Activated naive CD4-positive, alpha-beta T cell (primary cell): ENCODE data around the gene ABTB2.

Experiments
- DNase-seq, 4 experiments: peaks; one replicate each; lab custom pipeline; 2025; lab: John Stamatoyannopoulos, UW

Gene ABTB2

DNA sequence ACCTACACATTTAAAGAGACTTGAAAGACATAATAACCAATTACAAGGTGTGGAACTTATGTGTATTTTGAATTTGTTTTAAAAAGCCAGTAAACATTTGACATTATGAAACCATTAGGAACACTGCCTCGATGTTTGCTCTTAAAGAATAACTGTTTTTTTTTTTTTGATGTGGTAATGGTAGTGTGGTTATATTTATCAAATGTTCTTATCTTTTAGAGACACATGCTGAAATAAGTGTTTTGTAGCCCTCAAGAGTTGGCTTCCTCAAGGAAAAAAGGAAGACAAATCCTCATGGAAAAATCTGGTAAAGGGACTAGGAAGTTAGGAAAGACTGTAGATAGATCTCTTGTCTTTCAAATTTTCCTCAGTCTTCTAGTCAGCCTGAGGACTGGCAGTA, 2.2 kb upstream of the ABTB2 start:
- DNase-seq, result no peak

DNA sequence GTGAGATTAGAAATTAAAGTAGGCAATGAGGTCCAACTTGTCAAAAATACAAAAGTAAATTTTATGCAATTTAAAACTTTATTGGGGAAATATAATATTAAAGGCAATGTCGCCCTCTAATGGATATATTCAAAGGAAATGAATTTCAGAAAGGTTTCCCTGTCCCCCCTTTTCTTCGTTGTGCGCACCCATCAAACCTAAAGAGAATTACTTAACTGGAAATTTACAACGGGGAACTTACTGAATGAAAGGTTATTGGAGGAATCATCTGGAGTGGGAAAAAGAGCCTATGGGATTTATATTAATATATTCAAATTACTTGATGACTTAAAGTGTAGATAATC, 1.7 kb upstream of the ABTB2 start:
- no peak for DNase-seq

DNA sequence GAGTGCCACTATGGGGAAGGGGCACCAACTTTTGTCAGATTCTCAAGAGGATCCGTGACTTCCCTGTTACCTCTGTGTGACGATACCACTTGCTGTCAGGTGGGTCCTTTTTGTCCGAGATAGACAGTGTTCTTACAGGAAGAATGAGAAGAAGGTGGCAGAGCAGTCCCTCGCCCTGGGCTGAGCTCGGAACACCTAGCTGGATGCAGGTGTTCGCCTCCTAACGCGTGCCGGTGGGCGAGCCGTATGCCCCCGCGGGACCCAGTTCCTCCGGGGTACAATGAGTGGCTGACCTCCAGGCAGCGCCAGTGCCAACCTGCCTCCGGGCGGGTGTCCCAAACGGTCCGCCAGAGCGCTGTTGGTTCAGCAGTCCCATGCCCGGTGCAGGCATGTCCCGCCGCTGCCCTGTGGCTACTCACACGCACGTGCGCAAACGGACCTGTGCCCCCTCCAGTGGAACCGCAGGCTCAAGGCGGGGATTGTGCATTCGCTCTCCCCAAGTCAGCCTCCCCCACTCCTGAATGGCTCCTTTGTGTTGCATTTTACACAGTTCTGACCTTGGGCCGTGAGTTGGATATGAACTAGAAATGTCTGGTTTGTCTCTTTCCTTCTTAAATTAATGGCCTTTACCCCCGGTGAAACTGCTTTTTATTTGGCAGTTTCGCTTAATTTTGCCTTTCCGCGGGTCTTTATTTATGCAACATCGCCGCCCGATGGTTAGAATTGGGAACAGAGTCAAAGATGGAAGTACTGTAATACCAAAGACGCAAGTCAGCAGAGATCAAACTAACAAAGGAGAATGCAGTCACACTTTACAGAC, 1.1 kb upstream of the ABTB2 start:
- peak; percentile 15 to 64 (median 34) for DNase-seq

GRCh38 chr11:34358258-34358727, 483 bp upstream of the ABTB2 start:
- peak in 2 of 4 experiments; percentile 28 to 51 for DNase-seq

GRCh38 chr11:34356913-34357700, 703 bp downstream of the ABTB2 start:
- peak in 3 of 4 experiments; percentile 22 to 49 (median 29) for DNase-seq

DNA sequence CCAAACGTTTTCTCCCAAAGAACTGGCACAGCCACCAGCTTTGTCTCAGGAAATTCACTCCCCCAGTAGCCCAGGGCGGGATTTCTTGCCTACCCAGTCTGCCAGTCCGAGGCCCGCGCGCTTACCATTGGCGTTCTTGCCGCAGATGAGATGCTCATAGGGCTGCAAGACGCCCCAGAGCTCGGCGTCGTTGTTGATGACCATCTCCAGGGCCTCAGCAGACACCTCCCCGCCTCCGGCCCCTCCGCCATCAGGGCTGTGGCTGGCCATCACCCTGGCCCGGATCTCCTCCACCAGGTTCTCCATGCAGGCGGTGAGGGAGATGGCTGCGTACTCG, 1.3 kb downstream of the ABTB2 start:
- DNase-seq, result no peak

DNA sequence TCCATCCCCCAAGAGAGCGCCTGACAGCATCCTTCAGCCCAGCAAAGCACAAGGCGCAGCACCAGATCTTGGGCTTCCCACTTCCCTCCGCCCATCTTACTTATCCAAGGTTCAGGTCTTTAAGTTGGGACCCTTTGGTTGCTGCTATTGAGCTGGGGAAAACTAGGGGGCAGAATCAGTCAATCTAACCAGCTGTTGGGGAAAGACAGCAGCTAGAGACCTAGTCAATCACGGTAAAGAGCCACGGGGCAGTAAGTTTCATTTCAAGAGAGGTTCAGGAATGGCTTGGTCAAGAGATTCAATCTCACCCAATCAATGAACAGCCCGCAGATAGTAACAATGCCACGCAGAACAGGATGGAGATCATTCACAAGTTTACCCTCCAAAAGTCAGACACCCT, 1.7 kb downstream of the ABTB2 start:
- DNase-seq, result no peak

DNA sequence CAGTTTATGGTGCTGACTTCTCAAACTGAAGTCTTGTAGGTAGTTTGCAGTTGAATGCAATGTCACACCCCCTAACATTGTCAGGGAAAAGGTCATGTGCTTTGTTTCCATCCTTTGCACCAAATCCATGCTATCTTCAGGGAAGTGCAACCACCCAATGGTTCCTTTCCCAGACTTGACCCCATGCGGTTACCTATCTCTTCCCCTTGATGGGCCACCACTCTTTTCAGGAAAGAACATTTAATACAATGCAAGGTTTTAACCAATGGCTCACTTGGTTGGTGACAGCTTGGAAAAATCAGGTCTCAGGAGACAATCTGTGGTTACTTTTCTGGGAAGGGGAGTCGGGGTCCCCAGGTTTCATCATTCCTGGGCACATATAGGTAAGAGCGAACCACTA, 2.1 kb downstream of the ABTB2 start:
- no peak for DNase-seq

DNA sequence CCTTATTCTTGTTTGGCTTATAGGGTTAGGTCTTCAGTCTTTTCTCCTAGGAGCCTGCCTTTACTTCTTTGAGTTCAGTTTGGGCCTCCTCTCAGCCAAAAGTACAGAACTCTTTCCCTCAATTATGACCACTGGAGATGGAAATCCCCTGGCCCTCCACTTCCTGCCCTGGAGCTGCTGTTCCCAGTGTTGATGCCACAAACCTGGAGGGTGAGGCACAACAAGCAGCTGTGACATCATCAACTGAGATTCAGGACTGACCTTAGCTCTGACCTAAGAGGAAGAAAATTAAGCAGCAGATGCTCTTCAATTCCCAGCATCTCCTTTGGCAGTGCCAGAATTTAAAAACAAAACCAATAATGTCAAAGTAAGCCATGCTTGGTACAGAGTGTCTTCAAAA, 3.0 kb downstream of the ABTB2 start:
- DNase-seq, result no peak

GRCh38 chr11:34353881-34354280, 3.9 kb downstream of the ABTB2 start:
- DNase-seq, result no peak

- no peak for DNase-seq
Observed at GRCh38 chr11:34351687-34352469, 5.9 kb downstream of the ABTB2 start.

DNA sequence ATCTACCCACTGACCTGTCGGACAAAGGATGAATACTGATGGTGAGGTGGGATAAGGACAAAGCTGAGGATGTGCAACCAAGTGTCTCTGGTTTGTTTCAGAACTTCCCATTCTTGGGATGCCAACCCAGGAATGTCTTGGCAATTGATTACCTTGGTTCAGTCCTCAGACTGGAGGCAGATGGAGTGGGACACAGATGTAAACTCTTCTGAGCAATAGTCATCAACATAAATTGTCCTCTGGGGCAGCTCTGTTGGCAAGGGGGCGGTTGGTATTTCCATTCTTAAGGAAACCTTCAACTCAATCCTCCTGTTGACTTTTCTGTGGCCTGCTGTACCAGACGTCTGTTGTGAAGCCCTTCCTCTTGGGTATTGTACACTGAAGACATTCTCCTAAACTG, 6.8 kb downstream of the ABTB2 start:
- no peak for DNase-seq

- DNase-seq, result no peak
Observed at GRCh38 chr11:34349882-34350281, 7.9 kb downstream of the ABTB2 start.

DNA sequence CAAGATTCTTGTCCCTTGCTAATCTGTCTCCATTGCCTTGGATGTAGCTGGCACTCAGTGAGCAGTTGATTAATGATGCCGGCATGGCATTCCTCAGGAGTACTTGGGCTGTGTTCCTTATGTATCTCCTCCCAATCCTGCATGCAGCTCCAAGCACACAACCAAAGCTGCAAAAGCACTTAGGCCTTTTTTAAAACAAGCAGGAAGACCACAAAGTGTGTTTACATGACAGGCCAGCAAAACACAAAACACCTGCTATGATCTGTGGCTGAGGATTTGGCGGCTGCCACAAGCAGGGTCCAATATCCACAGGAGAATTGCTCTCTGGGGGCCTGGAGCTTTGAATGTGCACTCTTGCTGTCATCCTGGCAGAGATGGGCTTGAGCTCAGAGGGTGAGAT, 8.9 kb downstream of the ABTB2 start:
- DNase-seq, result no peak

- no peak for DNase-seq
Observed at GRCh38 chr11:34348096-34348495, 9.7 kb downstream of the ABTB2 start.

GRCh38 chr11:34346551-34346950, 11.3 kb downstream of the ABTB2 start:
- DNase-seq, result no peak

- no peak for DNase-seq
Observed at GRCh38 chr11:34345991-34346480, 11.8 kb downstream of the ABTB2 start.

DNA sequence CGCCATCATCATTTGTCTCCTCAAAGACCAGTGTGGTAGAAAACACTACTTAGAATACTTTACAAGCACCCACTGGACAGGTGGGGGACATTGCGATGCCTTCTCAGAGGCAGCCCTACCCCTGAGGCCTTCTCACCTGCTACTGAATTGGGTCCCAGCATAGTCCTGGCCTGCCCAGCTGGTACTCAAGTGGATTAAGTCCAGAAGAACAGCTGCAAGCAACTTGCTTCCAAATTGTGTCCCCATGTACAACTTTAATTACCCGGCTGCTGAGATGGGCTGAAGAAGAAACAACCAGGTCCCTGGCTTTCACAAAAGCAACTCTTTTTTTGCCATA, 12.3 kb downstream of the ABTB2 start:
- no peak for DNase-seq

GRCh38 chr11:34344768-34345539, 12.9 kb downstream of the ABTB2 start:
- no peak for DNase-seq

GRCh38 chr11:34344410-34344767, 13.4 kb downstream of the ABTB2 start:
- no peak for DNase-seq

GRCh38 chr11:34343686-34344085, 14.1 kb downstream of the ABTB2 start:
- DNase-seq, result no peak

GRCh38 chr11:34343153-34343552, 14.7 kb downstream of the ABTB2 start:
- no peak for DNase-seq
